ENCODE results near the gene TMTC4.

GRCh38 chr13:100597253-100597652 lies 77.3 kb downstream of the TMTC4 start:
- TF ChIP-seq POLR2A (IDR thresholded peaks at IDR 0.05) (no peak), CTCF (IDR thresholded peaks at IDR 0.05) (no peak)
